Fibroblast of gingiva (primary cell): ENCODE measurements around the gene DGAT2.
"Not testable (repeated sequence)": the region's sequence is repeated elsewhere in the genome, so short reads cannot be mapped to it uniquely, and the experiment has no call there.

Source experiments
- DNase-seq: peaks from one replicate; pipeline ENCODE4 v3.0.0-alpha.2; 2011; ENCODE audit warnings: low read depth

DGAT2 gene

DNA sequence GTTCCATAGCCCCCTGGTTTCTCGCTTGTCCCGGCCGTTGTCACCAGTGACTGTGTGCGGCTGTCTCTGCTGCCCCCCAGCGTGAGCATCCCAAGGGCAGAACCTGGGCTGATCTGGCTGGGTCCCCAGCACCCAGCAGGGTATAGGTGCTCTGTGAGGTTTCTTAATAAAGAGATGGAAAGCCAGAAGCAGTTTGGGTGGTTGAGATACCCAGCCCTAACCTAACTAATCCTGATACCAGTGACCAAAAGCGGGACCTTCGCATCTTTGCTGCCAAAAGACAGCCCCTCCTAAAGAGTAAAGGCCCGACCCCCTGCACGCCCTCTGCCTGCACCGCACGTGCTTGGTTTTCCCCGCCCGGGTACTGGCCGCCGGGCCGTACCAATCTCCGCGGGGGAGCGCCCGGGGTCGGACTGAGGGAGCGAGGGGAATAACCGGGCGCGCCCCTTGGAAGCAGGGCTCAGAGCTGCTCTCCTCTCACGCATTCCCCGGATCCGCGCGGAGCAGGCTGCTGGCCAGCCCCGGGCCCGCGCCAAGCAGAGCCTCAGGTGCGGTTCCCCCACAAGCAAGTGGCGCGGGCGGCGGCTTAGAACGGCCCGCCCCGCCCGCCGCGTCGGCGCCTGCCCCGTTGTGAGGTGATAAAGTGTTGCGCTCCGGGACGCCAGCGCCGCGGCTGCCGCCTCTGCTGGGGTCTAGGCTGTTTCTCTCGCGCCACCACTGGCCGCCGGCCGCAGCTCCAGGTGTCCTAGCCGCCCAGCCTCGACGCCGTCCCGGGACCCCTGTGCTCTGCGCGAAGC, at the start of gene DGAT2:
DGAT2 (plus strand) TSS at position 667 of the 797 bp plus-strand sequence. CDS start 214 bp downstream, outside the sequence.
- peak; percentile 37 for DNase-seq

DNA sequence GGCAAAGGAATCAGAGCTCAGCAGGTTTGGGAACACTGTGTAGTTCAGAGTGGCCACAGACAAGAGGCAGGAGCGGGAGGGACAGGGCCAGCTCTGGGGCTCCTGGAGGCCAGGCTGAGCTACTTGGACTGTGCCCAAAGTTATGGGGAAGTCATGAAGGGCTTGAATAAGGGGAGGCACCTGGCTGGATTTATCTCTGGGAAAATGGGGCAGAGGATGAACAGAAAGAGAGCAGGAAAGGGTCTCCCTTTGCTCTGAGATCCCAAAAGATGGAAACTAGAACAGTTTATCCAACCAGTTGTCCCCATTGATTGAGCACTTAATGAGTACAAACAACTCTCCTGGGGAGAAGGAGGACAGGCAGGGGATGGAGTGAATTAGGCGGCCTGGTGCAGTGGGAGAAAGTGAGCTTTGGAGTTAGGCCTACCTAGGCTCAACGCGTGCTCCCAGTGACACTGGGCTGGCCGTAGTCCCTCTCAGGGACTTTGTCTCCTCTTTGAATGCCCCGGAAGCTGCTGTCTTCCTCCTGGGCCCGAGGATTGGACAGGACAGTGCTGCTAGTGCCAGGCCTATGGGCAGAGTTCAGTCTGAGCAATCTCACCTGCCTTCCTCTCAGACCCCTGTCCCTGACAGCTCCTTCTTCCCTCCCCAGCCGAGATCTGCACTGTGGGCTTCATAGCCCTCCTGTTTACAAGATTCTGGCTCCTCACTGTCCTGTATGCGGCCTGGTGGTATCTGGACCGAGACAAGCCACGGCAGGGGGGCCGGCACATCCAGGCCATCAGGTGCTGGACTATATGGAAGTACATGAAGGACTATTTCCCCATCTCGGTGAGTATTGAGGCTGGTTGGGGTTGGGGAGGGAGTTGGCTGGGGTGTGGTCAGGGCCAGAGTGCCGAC, 49.0 kb upstream of the DGAT2 start:
- no peak for DNase-seq

- no peak for DNase-seq
Observed at GRCh38 chr11:75720639-75721038, 47.9 kb upstream of the DGAT2 start.

DNA sequence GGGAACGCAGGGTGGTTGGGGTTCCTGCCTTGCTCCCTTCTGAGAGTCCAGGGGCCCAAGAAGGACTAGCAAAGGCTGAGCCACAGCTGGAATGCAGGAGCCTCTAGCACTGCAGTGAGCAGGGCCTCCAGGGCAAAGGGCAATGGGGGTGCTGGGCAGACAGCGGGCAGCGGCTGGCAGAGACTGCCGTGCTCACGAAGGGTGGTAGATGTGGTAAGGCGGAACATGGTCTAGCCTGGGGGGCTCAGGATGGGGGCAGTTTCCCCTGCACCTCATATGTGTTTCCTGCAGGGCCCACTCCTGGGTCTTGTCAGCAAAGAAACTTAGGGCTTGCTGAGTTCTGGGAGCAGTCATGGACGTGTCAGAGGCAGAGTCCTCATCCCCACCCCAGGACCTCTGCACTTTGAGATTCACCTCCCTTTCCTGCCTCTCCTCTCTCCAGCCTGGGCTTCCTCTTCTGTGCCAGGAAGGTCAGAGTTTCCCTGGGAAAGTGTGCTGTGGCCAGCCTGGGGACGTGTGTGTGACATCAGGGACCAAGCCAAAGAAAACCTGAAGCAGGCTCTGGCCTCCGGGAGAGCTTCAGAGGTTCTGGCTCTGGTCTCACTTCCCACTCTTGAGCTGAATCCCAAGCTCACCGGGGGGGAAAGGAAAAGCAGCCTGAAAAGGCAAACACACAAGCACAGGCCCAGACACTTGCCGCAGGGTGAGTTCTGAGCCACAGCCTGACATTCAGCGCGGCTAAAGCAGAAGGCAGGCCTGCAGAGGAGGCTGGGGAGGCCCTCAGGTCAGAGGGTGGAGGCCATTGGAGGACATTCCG, 46.5 kb upstream of the DGAT2 start:
- no peak for DNase-seq

DNA sequence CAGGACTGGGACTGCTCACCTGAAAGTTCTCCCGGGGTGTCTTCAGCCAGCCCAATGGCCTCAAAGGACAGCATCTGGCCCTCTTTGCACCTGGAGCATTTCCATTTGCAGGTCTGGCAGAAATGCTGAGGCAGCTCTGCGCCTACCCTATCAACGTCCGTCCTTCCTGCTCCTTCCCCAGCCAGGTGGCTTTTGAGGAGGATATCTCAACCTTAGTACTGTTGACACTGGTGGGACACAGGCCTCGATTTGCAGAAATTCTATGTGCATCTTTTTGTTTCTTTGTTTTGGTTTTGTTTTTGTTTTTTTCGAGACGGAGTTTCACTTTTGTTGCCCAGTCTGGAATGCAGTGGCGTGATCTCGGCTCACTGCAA, 45.9 kb upstream of the DGAT2 start:
- DNase-seq: no peak

GRCh38 chr11:75725547-75726320, 42.8 kb upstream of the DGAT2 start:
- no peak for DNase-seq

- DNase-seq: no peak
Observed at GRCh38 chr11:75728992-75729391, 39.6 kb upstream of the DGAT2 start.

- DNase-seq: no peak
Observed at GRCh38 chr11:75731095-75731494, 37.5 kb upstream of the DGAT2 start.

DNA sequence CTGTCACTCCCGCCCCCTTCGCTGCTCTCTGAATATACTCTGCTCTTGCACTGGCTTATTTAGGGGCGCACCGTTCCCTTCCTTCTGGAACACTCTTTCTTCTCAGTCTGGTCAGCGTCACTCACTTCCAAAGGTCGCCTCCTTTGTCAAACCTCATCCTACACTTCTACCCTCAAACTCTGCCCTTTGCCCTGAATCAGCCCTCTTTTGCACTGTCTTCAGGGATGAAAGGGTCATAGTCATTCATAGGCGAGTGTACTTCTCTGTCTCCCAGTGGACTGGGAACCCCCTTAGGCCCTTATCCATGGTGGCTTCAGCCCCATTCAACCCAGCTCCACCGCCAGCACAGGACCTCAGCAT, 35.5 kb upstream of the DGAT2 start:
- DNase-seq: no peak

GRCh38 chr11:75733431-75734107, 35.0 kb upstream of the DGAT2 start:
- no peak for DNase-seq

- DNase-seq: no peak
Observed at GRCh38 chr11:75734491-75735180, 33.9 kb upstream of the DGAT2 start.

DNA sequence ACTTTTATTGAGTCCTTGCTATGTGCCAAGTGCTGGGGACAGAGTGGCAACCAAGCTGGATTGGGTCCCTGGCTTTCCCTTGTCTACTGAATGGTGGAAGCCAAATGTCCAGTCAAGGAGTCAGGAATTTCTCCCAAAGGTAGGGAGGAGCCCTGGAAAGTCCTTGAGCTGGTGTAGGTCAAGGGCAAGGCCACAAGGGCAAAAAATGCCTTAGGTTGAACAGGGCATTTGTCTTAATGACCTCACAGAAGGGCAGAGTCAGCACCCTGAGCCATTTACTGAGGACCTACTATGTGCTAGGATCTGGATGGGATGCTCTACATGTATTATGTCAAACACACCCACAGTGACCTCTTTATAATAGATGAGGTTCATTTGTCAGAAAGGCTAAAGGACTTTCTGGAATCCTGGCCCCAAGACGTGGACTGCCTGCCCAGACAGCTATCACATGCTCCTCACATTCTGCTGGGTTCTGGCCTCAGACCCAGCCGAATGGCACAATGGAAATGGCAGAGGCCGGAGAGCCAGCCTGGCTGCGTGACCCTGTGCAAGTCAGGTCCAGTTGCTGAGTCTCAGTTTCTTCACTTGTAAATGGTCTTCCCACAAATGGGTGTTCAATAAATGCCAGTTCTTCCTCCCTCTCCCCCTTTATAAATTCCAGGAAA, 33.3 kb upstream of the DGAT2 start:
- DNase-seq: no peak

DNA sequence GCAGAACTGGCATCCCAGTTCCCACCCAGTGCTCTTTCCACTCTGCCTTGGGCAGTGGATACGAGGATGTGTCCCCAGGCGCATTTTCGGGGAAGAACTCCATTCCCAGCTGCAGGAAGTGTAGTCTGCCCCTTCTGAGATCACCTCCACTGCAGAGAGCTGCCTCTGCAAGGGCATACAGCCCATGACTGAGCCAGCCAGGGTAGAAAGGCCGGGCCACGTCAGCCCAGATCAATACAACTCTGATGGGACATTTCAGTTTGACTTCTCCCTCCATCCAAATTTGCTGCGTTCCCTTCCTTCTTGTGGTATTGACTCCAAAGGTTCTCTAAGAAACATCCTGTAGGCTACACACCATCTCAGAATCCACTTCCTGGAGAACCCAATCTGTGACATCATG, 31.3 kb upstream of the DGAT2 start:
- DNase-seq: no peak

GRCh38 chr11:75740681-75741080, 27.9 kb upstream of the DGAT2 start:
- DNase-seq: no peak

DNA sequence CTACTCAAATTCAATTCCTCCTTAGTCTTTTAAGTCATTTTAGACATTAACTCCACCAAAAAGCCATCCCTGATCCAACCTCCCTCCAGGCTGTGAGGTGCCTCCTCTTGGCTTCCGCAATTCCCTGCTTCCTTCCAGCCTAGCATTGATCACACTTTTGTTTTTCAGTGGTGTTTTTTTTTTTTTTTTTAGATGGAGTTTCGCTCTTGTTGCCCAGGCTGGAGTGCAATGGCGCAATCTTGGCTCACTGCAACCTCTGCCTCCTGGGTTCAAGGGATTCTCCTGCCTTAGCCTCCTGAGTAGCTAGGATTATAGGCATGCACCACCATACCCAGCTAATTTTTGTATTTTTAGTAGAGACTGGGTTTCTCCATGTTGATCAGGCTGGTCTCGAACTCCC, 25.4 kb upstream of the DGAT2 start:
- DNase-seq: not testable (repeated sequence)

DNA sequence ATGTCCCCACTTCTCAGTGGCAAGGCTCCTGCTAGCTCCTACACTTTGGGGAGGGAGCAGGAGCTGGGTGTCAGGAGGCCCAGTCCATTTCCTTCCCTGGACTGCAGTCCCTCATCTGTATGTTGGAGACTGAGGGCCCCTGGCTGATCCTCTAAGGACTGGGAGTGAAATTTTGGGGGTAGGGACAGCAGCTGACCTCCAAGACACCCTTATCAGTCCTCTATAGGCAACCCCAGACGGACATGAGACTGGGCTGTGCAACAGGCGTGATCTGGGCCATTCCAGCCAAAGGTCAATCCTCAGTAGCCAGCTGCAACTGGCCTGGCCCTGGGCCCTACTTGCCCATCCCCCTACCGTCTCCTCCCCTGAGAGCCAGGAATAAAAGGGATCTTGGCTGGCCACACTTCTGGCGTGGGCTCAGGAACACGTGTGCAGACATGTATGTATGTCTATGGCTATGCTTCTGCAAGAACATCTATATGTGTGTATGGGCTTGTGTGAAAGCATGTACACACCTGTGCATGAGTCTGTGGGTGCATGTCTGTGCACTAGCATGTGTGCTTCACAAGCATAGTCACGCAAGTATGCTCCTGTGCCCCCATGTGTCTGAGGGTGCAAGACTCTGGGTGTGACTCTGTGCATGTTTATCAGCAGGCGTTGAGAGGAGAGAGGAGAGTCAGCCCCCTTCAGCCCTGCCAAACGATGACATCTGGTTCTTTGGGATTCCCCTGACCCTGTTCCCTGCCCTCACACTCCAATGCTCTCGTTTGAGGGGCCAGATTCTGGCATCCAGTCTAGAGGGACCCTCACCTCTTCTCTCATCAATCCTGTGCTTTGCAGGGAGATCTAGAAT, 24.6 kb upstream of the DGAT2 start:
- DNase-seq: no peak

GRCh38 chr11:75745807-75746206, 22.8 kb upstream of the DGAT2 start:
- no peak for DNase-seq

- DNase-seq: not testable (repeated sequence)
Observed at GRCh38 chr11:75748729-75749273, 19.8 kb upstream of the DGAT2 start.

DNA sequence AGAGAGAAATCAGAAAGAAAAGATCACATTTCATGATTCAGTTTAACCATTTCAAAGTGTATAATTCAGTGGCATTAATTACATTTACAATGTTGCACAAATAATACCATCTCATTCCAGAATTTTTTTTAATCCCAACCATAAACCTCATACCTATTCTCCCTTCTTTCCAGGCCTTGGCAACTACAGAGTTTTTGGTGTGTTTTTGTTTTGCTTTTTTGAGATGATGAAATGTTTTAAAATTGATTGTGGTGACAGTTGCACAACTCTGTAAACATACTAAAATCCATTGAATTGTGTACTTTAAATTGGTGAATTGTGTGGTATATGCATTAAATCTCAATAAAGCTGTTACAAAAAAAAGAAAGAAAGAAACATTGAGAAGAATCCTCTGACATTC, 13.6 kb upstream of the DGAT2 start:
- not testable (repeated sequence) for DNase-seq
